Neuronal stem cell (in vitro differentiated cells): ENCODE results near the gene KRTAP12-4.

Experiments used
- DNase-seq: peaks from one replicate; pipeline ENCODE4 v3.0.0-alpha.2; 2013; ENCODE audit warnings: low spot score
- H2AFZ ChIP-seq: one replicate; pipeline ENCODE4 v1.6.1; 2013; ENCODE audit warnings: mild to moderate bottlenecking, low read length, inconsistent platforms
- H2AK5ac ChIP-seq: 2 replicates; pipeline ENCODE4 v1.6.1; 2013; ENCODE audit warnings: low read depth, mild to moderate bottlenecking, inconsistent platforms, low read length, moderate library complexity, mixed read lengths
- H2BK120ac ChIP-seq: 2 replicates; pipeline ENCODE4 v1.6.1; 2013; ENCODE audit warnings: low read depth, mild to moderate bottlenecking, inconsistent platforms, low read length, moderate library complexity, mixed read lengths
- H2BK12ac ChIP-seq: one replicate; pipeline ENCODE4 v1.6.1; 2013; ENCODE audit warnings: low read length, inconsistent platforms
- H2BK15ac ChIP-seq: 2 replicates; pipeline ENCODE4 v1.6.1; 2013; ENCODE audit warnings: mild to moderate bottlenecking, low read length, inconsistent platforms, mixed read lengths
- H2BK5ac ChIP-seq: one replicate; pipeline ENCODE4 v1.6.1; 2013; ENCODE audit warnings: inconsistent platforms, mild to moderate bottlenecking, low read length, moderate library complexity
- H3K14ac ChIP-seq: one replicate; pipeline ENCODE4 v1.6.1; 2013; ENCODE audit warnings: low read length, inconsistent platforms
- H3K18ac ChIP-seq: 2 replicates; pipeline ENCODE4 v1.6.1; 2013; ENCODE audit warnings: low read length, inconsistent platforms
- H3K23ac ChIP-seq: 2 replicates; pipeline ENCODE4 v1.6.1; 2013; ENCODE audit warnings: low read depth, mild to moderate bottlenecking, mixed read lengths, low read length, inconsistent platforms; ENCODE audit not compliant: poor library complexity
- H3K27ac ChIP-seq: replicated peaks from 3 replicates; pipeline ENCODE4 v1.5.1; 2013; ENCODE audit warnings: low read length, inconsistent platforms
- H3K27me3 ChIP-seq, 3 experiments: 2 replicates each; pipeline ENCODE4 v1.6.1; 2013; ENCODE audit warnings: low read length in 3 of 3, mild to moderate bottlenecking in 2 of 3, inconsistent platforms in 1 of 3, low read depth in 1 of 3, mixed read lengths in 1 of 3, moderate library complexity in 1 of 3; ENCODE audit not compliant: control insufficient read depth in 3 of 3, insufficient read depth in 3 of 3
- H3K36me3 ChIP-seq, 2 donors: replicated peaks in 1 of 2; 2 replicates each; pipeline ENCODE4 v1.6.1; 2013; ENCODE audit warnings: low read length in 2 of 2; ENCODE audit not compliant: control insufficient read depth in 2 of 2, insufficient read depth in 2 of 2
- H3K4ac ChIP-seq: 2 replicates; pipeline ENCODE4 v1.6.1; 2013; ENCODE audit warnings: inconsistent platforms, mild to moderate bottlenecking, low read length, moderate library complexity
- H3K4me1 ChIP-seq, 2 donors: 1 replicate in 1 of 2; 2 replicates in 1 of 2; pipeline ENCODE4 v1.6.1; 2013; ENCODE audit warnings: low read length in 2 of 2, low read depth in 1 of 2; ENCODE audit not compliant: control insufficient read depth in 2 of 2, insufficient read depth in 1 of 2
- H3K4me2 ChIP-seq: one replicate; pipeline ENCODE4 v1.6.1; 2013; ENCODE audit warnings: mild to moderate bottlenecking, low read length, inconsistent platforms; ENCODE audit not compliant: insufficient read depth, poor library complexity, severe bottlenecking
- H3K4me3 ChIP-seq, 2 donors: 2 replicates each; pipeline ENCODE4 v1.5.1; 2013; ENCODE audit warnings: low read length in 2 of 2, mild to moderate bottlenecking in 2 of 2, inconsistent platforms in 1 of 2, moderate library complexity in 1 of 2
- H3K79me1 ChIP-seq: one replicate; pipeline ENCODE4 v1.6.1; 2013; ENCODE audit warnings: low read depth, mild to moderate bottlenecking, inconsistent platforms, low read length, moderate library complexity
- H3K9ac ChIP-seq: one replicate; pipeline ENCODE4 v1.6.1; 2013; ENCODE audit warnings: mild to moderate bottlenecking, low read depth, low read length, inconsistent platforms; ENCODE audit not compliant: poor library complexity
- H3K9me3 ChIP-seq, 2 donors: replicated peaks in 1 of 2; 2 replicates each; pipeline versions ENCODE3 to v1.6.1; 2013; ENCODE audit warnings: low read length in 2 of 2, mild to moderate bottlenecking in 2 of 2, inconsistent platforms in 1 of 2, low read depth in 1 of 2, mixed read lengths in 1 of 2, moderate library complexity in 1 of 2; ENCODE audit not compliant: control insufficient read depth in 2 of 2, insufficient read depth in 1 of 2
- H4K8ac ChIP-seq: one replicate; pipeline ENCODE4 v1.6.1; 2013; ENCODE audit warnings: low read depth, mild to moderate bottlenecking, inconsistent platforms, low read length, moderate library complexity
- H4K91ac ChIP-seq: one replicate; pipeline ENCODE4 v1.6.1; 2013; ENCODE audit warnings: low read length, low read depth, mild to moderate bottlenecking, inconsistent platforms; ENCODE audit not compliant: poor library complexity
- WGBS, 2 donors: extraction: QIAGEN DNeasy Blood & Tissue Kit; methylation state at CpG; one replicate each; pipeline ENCODE4 v1.1.7; 2013; ENCODE audit warnings: missing lambda C conversion rate in 2 of 2, mixed read lengths in 1 of 2; ENCODE audit not compliant: insufficient read length in 2 of 2, insufficient replicate concordance in 1 of 2; ENCODE audit errors: extremely low coverage in 2 of 2; 5-methylcytosine and 5-hydroxymethylcytosine counted together

The KRTAP12-4 gene

DNA sequence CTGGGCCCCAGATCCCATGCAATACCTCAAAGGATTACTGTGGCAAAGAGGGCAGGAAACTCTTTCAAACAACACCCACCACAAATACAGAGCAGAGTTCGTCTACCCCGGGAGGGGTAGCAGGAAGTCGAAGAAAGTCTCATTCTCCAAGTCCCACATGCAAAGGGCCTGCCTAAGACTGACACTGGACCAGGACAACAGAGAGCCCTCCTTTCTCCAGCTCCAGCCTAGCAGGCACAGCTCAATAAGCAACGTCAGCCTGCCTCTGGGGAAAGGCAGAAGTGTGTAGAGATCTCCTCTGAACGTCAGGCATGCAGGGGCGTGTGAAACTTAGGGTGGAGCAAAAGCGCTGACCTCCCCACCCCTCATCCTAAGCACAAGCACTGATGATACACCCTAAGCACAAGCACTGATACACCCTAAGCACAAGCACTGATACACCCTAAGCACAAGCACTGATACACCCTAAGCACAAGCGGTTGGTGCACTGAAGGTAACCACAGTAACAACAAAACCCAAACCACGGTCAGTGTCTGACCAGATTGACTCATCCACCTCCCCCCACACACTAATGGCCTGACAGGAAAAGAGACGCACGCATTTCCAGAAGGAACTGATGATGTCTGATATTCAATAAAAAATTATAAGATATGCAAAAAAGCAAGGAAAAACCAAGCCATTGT lies 4.6 kb upstream of the KRTAP12-4 start:
- H3K4me1 ChIP-seq: peaks cover 0 to 2% of the 10 kb centered on the region in 2 donors
- no peak for DNase-seq
- no peak overlapping the region for H2BK120ac ChIP-seq
- no peak overlapping the region for H2AK5ac ChIP-seq
- no peak overlapping the region for H3K18ac ChIP-seq
- H3K4me2 ChIP-seq: no peak overlapping the region
- H2BK12ac ChIP-seq: no peak overlapping the region
- no peak overlapping the region for H2BK15ac ChIP-seq
- H3K27me3 ChIP-seq: no peaks in the 10 kb centered on the region
- no peak overlapping the region for H3K23ac ChIP-seq
- H3K79me1 ChIP-seq: no peaks in the 10 kb centered on the region
- no peak overlapping the region for H3K27ac ChIP-seq
- no peak overlapping the region for H3K9ac ChIP-seq
- no peak overlapping the region for H3K4ac ChIP-seq
- H2BK5ac ChIP-seq: no peak overlapping the region
- no peak overlapping the region for H3K4me3 ChIP-seq
- peak overlapping the region; percentile 52 for H2AFZ ChIP-seq
- no peak overlapping the region for H4K8ac ChIP-seq
- peaks cover 3 to 4% of the 10 kb centered on the region in 2 donors for H3K9me3 ChIP-seq
- WGBS, 2 donors: no CpG with 5 or more reads among the region's 11 CpGs
- no peak overlapping the region for H4K91ac ChIP-seq
- H3K14ac ChIP-seq: no peak overlapping the region
- no peaks in the 10 kb centered on the region for H3K36me3 ChIP-seq

GRCh38 chr21:44658541-44658910 lies 4.1 kb upstream of the KRTAP12-4 start:
- Histone ChIP-seq H3K18ac (no peak overlapping the region), H3K79me1 (no peaks in the 10 kb centered on the region), H3K4ac (no peak overlapping the region), H2BK120ac (no peak overlapping the region), H3K27ac (no peak overlapping the region), H3K4me3 (no peak overlapping the region), H3K23ac (no peak overlapping the region), H3K27me3 (no peaks in the 10 kb centered on the region), H2AFZ (no peak overlapping the region), H2AK5ac (no peak overlapping the region), H3K9ac (no peak overlapping the region), H4K8ac (no peak overlapping the region), H3K36me3 (no peaks in the 10 kb centered on the region), H2BK15ac (no peak overlapping the region), H4K91ac (no peak overlapping the region), H3K4me1 (peaks cover 0 to 2% of the 10 kb centered on the region in 2 donors), H3K9me3 (peaks cover 0 to 4% of the 10 kb centered on the region in 2 donors), H3K4me2 (no peak overlapping the region), H3K14ac (no peak overlapping the region), H2BK12ac (no peak overlapping the region), H2BK5ac (no peak overlapping the region)
- no CpG with 5 or more reads among the region's 5 CpGs for WGBS, 2 donors
- no peak for DNase-seq

DNA sequence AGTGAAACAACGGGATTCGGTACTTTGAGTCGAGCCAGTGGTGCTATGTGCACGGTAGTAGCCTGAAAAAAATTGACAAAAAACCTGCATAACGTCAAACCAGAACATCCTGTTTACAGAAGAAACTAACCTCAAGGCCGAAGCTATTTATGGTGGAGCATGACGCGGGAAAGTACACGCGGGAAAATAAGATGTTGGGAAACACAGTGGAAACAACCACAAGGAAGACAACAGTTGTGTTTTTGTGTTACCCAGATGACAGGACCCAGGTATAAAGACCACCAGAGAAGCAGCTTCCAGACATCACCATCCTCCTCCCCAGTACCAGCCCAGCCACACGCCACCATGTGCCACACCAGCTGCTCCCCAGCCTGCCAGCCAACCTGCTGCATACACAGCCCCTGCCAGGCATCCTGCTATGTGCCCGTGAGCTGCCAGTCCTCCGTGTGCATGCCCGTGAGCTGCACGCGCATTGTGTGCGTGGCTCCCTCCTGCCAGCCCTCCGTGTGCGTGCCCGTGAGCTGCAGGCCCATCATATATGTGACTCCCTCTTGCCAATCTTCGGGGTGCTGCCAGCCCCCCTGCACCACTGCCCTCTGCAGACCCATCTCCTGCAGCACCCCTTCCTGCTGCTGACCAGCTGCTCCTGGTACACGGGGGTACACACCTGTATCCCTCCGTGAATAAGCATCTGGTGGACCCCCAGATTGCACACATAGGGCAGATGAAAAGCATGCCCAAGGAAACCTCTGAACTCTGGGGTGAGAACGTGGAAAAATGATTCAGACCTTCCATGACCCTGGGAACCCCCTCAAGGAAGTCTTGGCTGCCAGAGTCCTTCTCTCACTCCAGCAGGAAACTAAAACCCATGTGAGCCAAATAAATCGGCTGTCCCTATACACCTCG lies 3.4 kb upstream of the KRTAP12-4 start, which contains the start of gene KRTAP12-3:
KRTAP12-3 (plus strand) TSS at position 298 of the 906 bp plus-strand sequence; CDS start at position 346, 48 bp downstream.
- Histone ChIP-seq H3K27ac (no peak within 1 kb of the TSS), H3K79me1 (no peaks in the 10 kb centered on the region), H2BK5ac (no peak within 1 kb of the TSS), H3K9me3 (peaks cover 0 to 4% of the 10 kb centered on the region in 2 donors), H4K91ac (no peak within 1 kb of the TSS), H3K27me3 (no peaks in the 10 kb centered on the region), H3K4ac (no peak within 1 kb of the TSS), H2AK5ac (no peak within 1 kb of the TSS), H2BK120ac (no peak within 1 kb of the TSS), H4K8ac (no peak within 1 kb of the TSS), H3K18ac (peak within 1 kb of the TSS; percentile 24), H2AFZ (no peak within 1 kb of the TSS), H3K36me3 (no peaks in the 10 kb centered on the region), H3K23ac (peak within 1 kb of the TSS; percentile 37), H3K4me2 (no peak within 1 kb of the TSS), H2BK15ac (peak within 1 kb of the TSS; percentile 63), H3K14ac (no peak within 1 kb of the TSS), H2BK12ac (peak within 1 kb of the TSS; percentile 59), H3K9ac (no peak within 1 kb of the TSS), H3K4me1 (peaks cover 0 to 2% of the 10 kb centered on the region in 2 donors), H3K4me3 (peak within 1 kb of the TSS in 1 of 2 donors; percentile 3)
- no peak for DNase-seq
- no CpG with 5 or more reads among the region's 26 CpGs for WGBS, 2 donors

DNA sequence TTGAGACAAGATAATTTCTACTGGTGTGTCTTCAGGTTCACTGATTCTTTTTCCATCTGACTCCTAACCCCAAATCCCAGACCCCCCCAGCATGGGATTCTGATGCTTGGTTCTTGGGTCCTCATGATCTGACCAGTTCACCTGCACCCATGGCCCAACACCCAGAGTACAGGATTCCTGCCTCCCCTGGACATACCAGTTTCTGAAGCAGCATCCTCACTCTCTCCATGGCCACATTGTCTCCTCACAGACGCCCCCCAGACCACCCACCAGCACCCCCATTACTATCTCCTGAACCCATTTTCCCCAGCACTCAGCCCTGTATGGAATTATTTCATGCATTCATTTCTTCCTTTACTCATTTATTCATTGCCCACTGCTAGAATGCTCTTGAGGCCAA lies 2.4 kb upstream of the KRTAP12-4 start:
- Histone ChIP-seq H4K8ac (no peak overlapping the region), H3K4me3 (no peak overlapping the region), H3K79me1 (no peaks in the 10 kb centered on the region), H2BK12ac (no peak overlapping the region), H2BK15ac (no peak overlapping the region), H2AK5ac (no peak overlapping the region), H3K4ac (no peak overlapping the region), H3K9me3 (peaks cover 0 to 4% of the 10 kb centered on the region in 2 donors), H4K91ac (no peak overlapping the region), H2BK5ac (no peak overlapping the region), H2AFZ (no peak overlapping the region), H3K14ac (no peak overlapping the region), H2BK120ac (no peak overlapping the region), H3K18ac (no peak overlapping the region), H3K4me1 (peaks cover 0 to 2% of the 10 kb centered on the region in 2 donors), H3K9ac (no peak overlapping the region), H3K27me3 (no peaks in the 10 kb centered on the region), H3K36me3 (no peaks in the 10 kb centered on the region), H3K23ac (no peak overlapping the region), H3K27ac (no peak overlapping the region), H3K4me2 (no peak overlapping the region)
- DNase-seq: no peak
- no CpG with 5 or more reads among the region's 1 CpG for WGBS, 2 donors
